ENCODE measurements around the gene OLIG1. TPM values are rescaled to one million over a fixed set of nuclear protein-coding genes. Genes with fewer than 3 reads are reported as not detected.

Gene OLIG1
- total RNA-seq, 4 donors from 2014 or later: 1.4 TPM; not detected in 2

- Histone ChIP-seq H3K27me3 (peaks cover 0 to 9% (median 6%) of the 10 kb centered on the region in 3 donors), H3K27ac (no peak overlapping the region), H3K9me3 (no peaks in the 10 kb centered on the region), H3K36me3 (no peaks in the 10 kb centered on the region), H3K4me3 (no peak overlapping the region), H3K4me1 (peaks cover 20 to 23% of the 10 kb centered on the region in 2 donors)
- in situ Hi-C loops (cut with MboI; ENCODE audit: low sequenced_read_pairs in 4 of 4): no loop called here
- DNase-seq: no peak
- intact Hi-C loops (cut with DNase I; ENCODE audit: low total_unique reads): no loop called here
- TF ChIP-seq CTCF (IDR thresholded peaks at IDR 0.05 in 4 of 5, conservative IDR thresholded peaks at IDR 0.05 in 1 of 5) (no peak), POLR2A (IDR thresholded peaks at IDR 0.05) (no peak)
- no peak for ATAC-seq
Observed at GRCh38 chr21:33061233-33061632, 8.7 kb upstream of the OLIG1 start.

DNA sequence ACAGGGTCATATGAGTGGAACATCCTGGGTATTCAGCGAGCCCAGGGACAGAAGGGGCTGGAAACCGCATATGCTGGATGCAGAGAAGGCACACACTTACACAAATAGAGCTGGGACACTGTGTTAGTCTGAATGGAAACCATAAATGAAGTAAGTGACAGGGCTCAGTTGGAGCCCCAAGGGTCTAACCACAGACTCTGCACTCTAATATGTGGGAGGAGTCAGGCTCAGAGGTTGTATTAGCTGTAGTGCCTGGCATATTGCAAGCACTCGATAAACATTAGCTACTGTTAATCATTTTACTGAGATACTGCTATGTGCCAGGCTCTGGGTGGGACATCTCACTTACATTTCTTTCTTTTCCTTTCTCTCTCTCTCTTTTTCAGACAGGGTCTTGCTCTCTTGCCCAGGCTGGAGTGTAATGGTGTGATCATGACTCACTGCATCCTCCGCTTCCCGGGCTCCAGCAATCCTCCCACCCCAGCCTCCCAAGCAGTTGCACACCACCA is 6.5 kb upstream of the OLIG1 start:
- Histone ChIP-seq H3K9me3 (no peaks in the 10 kb centered on the region), H3K4me3 (no peak overlapping the region), H3K27me3 (peaks cover 0 to 23% (median 22%) of the 10 kb centered on the region in 3 donors), H3K27ac (no peak overlapping the region), H3K4me1 (peaks cover 15 to 17% of the 10 kb centered on the region in 2 donors), H3K36me3 (no peaks in the 10 kb centered on the region)
- ATAC-seq: no peak
- no peak for DNase-seq
- TF ChIP-seq CTCF (IDR thresholded peaks at IDR 0.05 in 4 of 5, conservative IDR thresholded peaks at IDR 0.05 in 1 of 5) (no peak), POLR2A (IDR thresholded peaks at IDR 0.05) (no peak)
- in situ Hi-C loops (cut with MboI; ENCODE audit: low sequenced_read_pairs in 4 of 4): no loop called here
- intact Hi-C loops (cut with DNase I; ENCODE audit: low total_unique reads): no loop called here

GRCh38 chr21:33063907-33064622 is 5.9 kb upstream of the OLIG1 start:
- no peak overlapping the region for H3K4me3 ChIP-seq
- peaks cover 9 to 11% of the 10 kb centered on the region in 2 donors for H3K4me1 ChIP-seq
- no peak overlapping the region for H3K27ac ChIP-seq
- H3K27me3 ChIP-seq: peaks cover 0 to 30% (median 22%) of the 10 kb centered on the region in 3 donors
- intact Hi-C loops (cut with DNase I; ENCODE audit: low total_unique reads): no loop called here
- H3K36me3 ChIP-seq: no peaks in the 10 kb centered on the region
- TF ChIP-seq POLR2A (IDR thresholded peaks at IDR 0.05): no peak
- TF ChIP-seq CTCF (IDR thresholded peaks at IDR 0.05 in 4 of 5, conservative IDR thresholded peaks at IDR 0.05 in 1 of 5): no peak
- DNase-seq: no peak
- no peaks in the 10 kb centered on the region for H3K9me3 ChIP-seq
- no peak for ATAC-seq
- in situ Hi-C loops (cut with MboI; ENCODE audit: low sequenced_read_pairs in 4 of 4): no loop called here

GRCh38 chr21:33064623-33065390 is 5.1 kb upstream of the OLIG1 start:
- no peak overlapping the region for H3K4me3 ChIP-seq
- no peaks in the 10 kb centered on the region for H3K36me3 ChIP-seq
- intact Hi-C loops (cut with DNase I; ENCODE audit: low total_unique reads) (no loop called here), in situ Hi-C loops (cut with MboI; ENCODE audit: low sequenced_read_pairs in 4 of 4) (no loop called here)
- H3K27me3 ChIP-seq: peaks cover 0 to 37% (median 26%) of the 10 kb centered on the region in 3 donors
- DNase-seq (no peak), ATAC-seq (no peak)
- H3K4me1 ChIP-seq: peaks cover 2 to 3% of the 10 kb centered on the region in 2 donors
- H3K27ac ChIP-seq: no peak overlapping the region
- TF ChIP-seq POLR2A (IDR thresholded peaks at IDR 0.05) (no peak), CTCF (IDR thresholded peaks at IDR 0.05 in 4 of 5, conservative IDR thresholded peaks at IDR 0.05 in 1 of 5) (no peak)
- no peaks in the 10 kb centered on the region for H3K9me3 ChIP-seq

Measured in gastrocnemius medialis (tissue), 4 donors.